ENCODE measurements around the gene OR2A25.

DNA sequence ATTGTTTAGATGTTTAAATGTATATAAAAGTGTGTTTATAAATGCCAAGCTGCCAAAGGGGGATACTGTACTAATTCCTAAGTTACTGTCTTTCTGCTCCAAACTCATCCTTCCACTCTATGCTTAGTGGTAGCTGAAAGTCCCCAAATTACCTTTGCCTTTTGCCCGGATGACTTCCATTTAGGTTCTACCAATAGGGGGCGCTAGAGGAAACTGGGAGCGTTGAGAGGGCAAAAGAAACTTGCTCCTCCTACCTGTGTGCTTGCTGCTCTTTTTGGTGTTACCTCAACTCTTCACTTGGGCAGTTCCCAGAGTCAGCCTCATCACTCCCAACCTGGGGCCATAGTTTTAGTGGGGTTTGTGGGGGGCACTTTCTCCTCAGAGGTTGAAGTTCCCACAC, 5.9 kb upstream of the OR2A25 start:
- TF ChIP-seq POLR2AphosphoS5 (IDR thresholded peaks at IDR 0.05) (no peak), CTCF (IDR thresholded peaks at IDR 0.05) (peak in 1 of 4 experiments; percentile 27), POLR2A (IDR thresholded peaks at IDR 0.05) (no peak)
